EL (cell line): ENCODE data around the gene TPRG1.
A peak's percentile ranks its signal among the peaks of the same experiment; 100 is the strongest.

ENCODE experiments used
- DNase-seq: peaks from one replicate; pipeline ENCODE4 v3.0.0-alpha.2; 2016

The TPRG1 gene

GRCh38 chr3:189286188-189286587 lies 114.4 kb downstream of the TPRG1 start:
- DNase-seq, result no peak

- DNase-seq, result no peak
These were observed 115.1 kb downstream of the TPRG1 start for GRCh38 chr3:189286916-189287315.

DNA sequence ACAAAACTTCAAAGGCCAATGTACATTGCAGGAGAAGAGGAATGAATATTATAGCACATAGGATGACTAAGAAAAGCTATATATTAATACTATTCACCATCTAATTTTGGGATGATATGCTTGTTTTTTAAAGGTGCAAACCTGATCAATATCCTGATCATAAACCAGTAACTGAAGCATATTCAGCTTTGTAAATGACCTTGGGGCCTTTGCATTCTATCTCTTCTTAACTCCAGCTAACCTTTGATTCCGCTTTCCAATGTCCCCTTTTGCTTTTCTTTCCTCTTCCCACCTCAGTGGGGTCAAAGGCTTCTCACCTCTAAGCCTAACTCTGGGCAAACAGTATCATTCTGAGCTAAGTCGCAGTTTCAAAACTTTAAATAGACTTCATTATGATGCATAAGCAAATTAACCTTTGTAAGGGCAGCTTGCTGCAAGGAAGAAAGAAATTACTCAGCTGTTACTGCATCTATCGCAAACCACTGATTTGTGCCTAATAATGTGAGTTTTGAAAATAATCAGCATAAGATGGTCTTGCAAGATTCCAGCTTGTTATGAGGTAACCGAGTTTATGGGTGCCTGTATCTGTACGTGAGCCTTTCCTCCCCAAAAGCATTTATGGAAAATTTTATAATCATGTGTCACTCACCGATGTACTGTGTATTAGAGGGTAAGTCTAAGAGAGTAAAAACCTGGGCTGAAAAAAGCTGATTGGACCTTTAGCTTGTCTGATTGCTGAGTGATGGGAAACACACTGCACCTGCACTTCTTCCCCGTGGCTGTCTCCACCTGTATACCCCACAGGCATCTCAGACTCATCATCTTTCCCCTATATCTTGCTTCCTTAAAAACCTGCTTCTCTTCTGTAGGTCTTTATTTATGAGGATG lies 116.8 kb downstream of the TPRG1 start:
- no peak for DNase-seq

GRCh38 chr3:189289251-189289650 lies 117.5 kb downstream of the TPRG1 start:
- DNase-seq, result no peak

- peak; percentile 28 for DNase-seq
These were observed 121.1 kb downstream of the TPRG1 start for GRCh38 chr3:189292667-189293484.

GRCh38 chr3:189294649-189295048 lies 122.9 kb downstream of the TPRG1 start:
- DNase-seq, result no peak

DNA sequence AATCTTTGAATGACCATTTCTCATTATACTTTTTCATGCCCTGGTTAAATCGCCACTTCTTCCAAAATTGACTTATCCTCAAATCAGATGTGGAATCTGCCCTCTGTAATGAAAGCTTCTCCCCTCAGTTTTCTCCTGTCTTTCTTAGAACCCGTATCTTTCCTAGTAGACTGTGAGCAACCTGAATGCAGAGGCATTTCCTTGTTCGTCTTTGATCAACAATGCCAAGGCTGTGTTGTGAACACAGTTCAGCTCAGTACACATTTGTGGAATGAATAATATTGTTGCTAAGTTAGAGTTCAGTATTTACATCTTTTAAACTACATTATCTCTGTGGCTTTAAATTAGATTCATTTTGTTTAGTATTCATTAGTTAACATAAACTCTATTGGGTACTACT lies 123.3 kb downstream of the TPRG1 start:
- no peak for DNase-seq

- no peak for DNase-seq
These were observed 126.2 kb downstream of the TPRG1 start for GRCh38 chr3:189297932-189298331.

- peak; percentile 21 for DNase-seq
These were observed 127.0 kb downstream of the TPRG1 start for GRCh38 chr3:189298469-189299375.

GRCh38 chr3:189300345-189300744 lies 128.6 kb downstream of the TPRG1 start:
- no peak for DNase-seq

- no peak for DNase-seq
These were observed 129.7 kb downstream of the TPRG1 start for GRCh38 chr3:189301479-189301878.

GRCh38 chr3:189303584-189303983 lies 131.8 kb downstream of the TPRG1 start:
- DNase-seq, result no peak

- peak; percentile 58 for DNase-seq
These were observed 132.9 kb downstream of the TPRG1 start for GRCh38 chr3:189304465-189305351.

DNA sequence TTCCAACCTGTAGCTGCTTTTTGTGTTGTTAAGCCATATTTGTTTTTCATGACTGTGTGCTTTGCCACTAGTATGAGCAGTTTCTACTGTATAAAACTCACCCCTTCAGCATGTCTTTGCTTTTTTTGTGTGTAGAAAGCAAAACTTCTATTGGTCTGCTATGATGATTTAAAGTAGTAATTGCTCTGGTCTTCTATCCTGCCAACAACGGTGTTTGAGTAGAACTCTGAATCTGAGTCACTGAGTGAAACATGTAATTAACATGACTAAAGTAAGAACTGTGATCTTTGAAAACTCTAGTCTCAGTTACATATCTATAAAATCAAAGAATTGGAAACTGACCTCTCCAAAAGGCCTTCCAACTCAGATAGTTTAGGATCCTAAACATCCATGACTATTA lies 133.6 kb downstream of the TPRG1 start:
- no peak for DNase-seq

DNA sequence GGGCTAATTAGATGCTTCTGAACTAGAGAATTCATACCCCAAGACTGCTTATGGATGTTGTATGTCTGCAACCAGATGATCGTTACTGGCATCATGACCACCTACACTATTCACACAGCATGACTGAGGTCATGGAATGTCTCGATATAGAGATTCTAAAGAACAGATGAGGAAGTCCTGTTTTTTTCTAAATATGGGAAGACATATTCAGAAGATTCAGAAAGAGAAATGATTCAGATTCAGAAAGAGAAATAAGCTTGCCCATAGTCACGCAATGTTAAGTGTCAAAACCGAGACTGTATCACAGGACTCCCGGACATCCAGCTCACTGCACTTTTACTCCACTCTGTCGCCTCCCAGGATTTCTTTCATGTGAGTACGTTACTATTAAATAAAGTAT lies 136.2 kb downstream of the TPRG1 start:
- no peak for DNase-seq

DNA sequence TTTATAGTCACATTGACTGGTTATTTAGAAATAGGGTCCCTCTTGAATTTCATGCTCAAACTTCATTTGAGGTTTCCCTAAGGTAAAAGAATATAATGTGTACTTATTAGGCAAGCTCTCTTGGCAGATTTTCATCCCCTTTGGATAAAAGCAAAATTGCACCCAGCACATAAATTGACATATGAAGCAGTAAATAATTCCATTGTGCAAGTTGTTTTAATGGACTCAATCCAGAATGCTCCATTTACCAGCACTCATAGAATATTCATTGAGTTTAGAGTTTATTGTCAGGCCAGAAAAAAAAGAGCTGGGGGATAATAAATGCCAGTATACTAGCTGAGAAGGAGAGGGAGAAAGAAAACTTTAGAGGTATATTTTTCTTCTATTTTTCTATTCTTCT lies 136.8 kb downstream of the TPRG1 start:
- no peak for DNase-seq

DNA sequence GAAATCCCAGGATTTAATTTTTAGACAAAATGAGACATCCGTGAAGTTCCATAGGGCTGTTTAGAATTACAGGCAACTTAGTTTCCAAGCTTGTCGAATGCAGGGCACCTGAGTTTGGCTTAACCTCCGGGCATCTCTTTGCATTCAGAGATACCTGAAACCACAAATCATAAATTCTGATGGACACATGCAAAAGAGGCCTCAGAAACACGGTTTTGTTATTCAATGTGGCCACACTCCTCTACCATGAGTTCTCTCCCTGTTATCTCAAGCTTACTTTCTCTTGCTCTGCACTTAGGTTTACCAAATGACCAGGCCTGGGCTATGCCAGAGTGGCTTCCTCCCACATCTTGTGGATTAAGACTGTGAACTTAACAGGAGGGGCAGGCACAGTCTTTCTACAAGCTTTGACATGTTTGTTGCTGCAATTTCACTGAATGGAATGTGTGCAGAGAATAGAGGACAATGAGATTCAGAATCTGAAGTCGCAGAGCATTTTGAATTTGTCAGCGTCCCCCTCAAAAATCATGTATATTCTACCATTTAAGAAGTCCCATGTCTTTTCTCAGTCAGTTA lies 137.7 kb downstream of the TPRG1 start:
- no peak for DNase-seq

- no peak for DNase-seq
These were observed 139.8 kb downstream of the TPRG1 start for GRCh38 chr3:189311521-189311920.

DNA sequence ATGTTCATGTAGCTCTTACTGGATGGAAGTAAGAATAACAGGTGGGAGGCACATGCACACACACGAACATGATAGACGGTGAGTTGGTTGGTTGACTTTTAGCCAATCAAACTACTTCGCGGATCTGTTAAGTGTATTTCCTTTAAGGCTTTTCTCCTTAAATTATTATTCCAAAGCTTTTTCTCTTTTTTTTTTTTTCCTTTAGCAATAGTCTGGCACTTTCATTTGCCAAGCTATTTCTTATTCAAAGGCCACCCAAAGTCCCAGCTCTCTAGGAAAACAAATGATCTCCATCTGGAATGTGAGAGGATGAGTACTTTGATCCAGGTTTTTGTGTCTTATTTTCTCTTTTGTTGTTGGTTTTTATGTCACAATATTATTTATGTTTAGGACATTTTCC lies 141.1 kb downstream of the TPRG1 start:
- no peak for DNase-seq

DNA sequence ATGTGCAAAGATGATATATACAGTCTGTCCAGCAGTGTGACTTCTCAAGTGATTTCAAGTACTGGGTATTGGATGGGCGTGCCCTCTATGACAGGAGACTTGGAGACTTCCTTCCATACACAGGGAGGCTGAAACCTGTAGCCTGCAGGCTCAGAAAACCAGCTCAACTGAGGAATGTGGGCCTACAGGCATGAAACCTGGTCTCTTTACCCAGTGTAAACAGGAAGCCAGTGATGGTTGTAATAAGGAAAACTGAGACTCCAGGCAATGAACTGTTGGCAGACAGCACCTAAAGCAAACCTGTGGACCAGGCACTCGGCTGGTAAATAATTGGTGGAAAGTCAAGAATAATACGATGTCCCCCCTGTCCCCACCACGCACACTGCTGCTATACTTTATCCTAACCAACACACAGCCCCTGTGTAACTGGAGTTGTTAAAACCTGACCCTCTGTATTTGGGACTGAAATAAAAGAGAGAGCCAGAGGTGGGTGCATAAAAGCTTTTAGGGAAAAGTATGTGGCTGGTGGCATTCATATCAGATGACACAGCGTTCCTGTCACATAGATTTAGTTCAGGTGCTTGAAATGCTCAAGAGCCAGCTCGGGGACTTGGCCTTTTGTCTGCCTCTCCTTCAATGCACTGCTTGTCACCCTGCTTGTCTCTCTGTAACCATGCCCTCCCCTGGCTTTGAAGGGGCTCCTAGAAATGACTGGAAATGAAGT lies 144.7 kb downstream of the TPRG1 start:
- DNase-seq, result peak; percentile 36

DNA sequence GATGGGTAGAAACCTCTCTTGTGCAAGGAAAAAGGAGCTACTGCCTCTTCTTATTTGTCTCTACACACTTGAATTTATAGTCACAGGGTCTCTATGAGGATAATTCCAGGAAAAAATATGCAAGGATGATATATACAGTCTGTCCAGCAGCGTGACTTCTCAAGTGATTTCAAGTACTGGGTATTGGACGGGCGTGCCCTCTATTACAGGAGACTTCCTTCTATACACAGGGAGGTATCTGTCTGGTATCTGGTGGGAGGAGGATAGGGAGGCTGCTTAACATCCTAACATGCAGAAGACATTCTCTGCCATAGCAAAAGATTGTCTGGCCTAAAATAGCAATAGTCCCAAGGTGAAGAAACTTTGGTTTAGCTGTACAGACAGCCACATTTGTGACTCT lies 146.1 kb downstream of the TPRG1 start:
- DNase-seq, result no peak
